Kidney epithelial cell (primary cell): ENCODE data around the gene LGR5. TPM values are rescaled to one million over a fixed set of nuclear protein-coding genes. Genes with fewer than 3 reads are reported as not detected.

Source experiments
- DNase-seq: peaks from one replicate; pipeline ENCODE4 v3.0.0-alpha.2; 2010; ENCODE audit warnings: low read depth
- H3K27me3 ChIP-seq: 2 replicates; pipeline ENCODE4 v1.6.0; 2011; ENCODE audit warnings: low read length; ENCODE audit not compliant: control insufficient read depth, insufficient read depth
- H3K36me3 ChIP-seq: 2 replicates; pipeline ENCODE4 v1.5.1; 2011; ENCODE audit warnings: low read length; ENCODE audit not compliant: control insufficient read depth, insufficient read depth
- H3K4me3 ChIP-seq: 2 replicates; pipeline ENCODE4 v1.5.1; 2011; ENCODE audit warnings: low read depth, mild to moderate bottlenecking, control low read depth, low read length
- CTCF ChIP-seq: IDR thresholded peaks from 2 replicates; pipeline ENCODE4 v1.5.1; 2011; ENCODE audit warnings: mild to moderate bottlenecking, moderate library complexity, low read length, control low read depth, inconsistent platforms; ENCODE audit not compliant: insufficient read depth, poor library complexity, severe bottlenecking
- total RNA-seq: library from RNA; depleted of rRNA; stranded (reverse); fragments of >200 nt; gene quantifications from 2 replicates; pipeline ENCODE4 v1.2.3, GENCODE V29; 2015

LGR5 gene
- total RNA-seq, 1 donor from 2014 or later: not detected

GRCh38 chr12:71576496-71576895, 136.9 kb downstream of the LGR5 start:
- TF ChIP-seq CTCF: no peak
- no peaks in the 10 kb centered on the region for H3K27me3 ChIP-seq
- H3K36me3 ChIP-seq: no peaks in the 10 kb centered on the region
- DNase-seq: no peak
- no peak overlapping the region for H3K4me3 ChIP-seq

- Histone ChIP-seq H3K36me3 (no peaks in the 10 kb centered on the region), H3K27me3 (no peaks in the 10 kb centered on the region)
- no peak for DNase-seq
Observed at GRCh38 chr12:71578694-71579258, 139.2 kb downstream of the LGR5 start.

GRCh38 chr12:71581206-71581605, 141.6 kb downstream of the LGR5 start:
- Histone ChIP-seq H3K36me3 (no peaks in the 10 kb centered on the region), H3K27me3 (no peaks in the 10 kb centered on the region), H3K4me3 (no peak overlapping the region)
- TF ChIP-seq CTCF: no peak
- peak; percentile 44 for DNase-seq

More at GRCh38 chr12:71578694-71579258, 139.2 kb downstream of the LGR5 start:
- H3K4me3 ChIP-seq: no peak overlapping the region
- TF ChIP-seq CTCF: no peak

- no peaks in the 10 kb centered on the region for H3K36me3 ChIP-seq
- no peak overlapping the region for H3K4me3 ChIP-seq
- H3K27me3 ChIP-seq: no peaks in the 10 kb centered on the region
- no peak for DNase-seq
- TF ChIP-seq CTCF: no peak
Observed at GRCh38 chr12:71582925-71583324, 143.3 kb downstream of the LGR5 start.

GRCh38 chr12:71584356-71584755, 144.8 kb downstream of the LGR5 start:
- TF ChIP-seq CTCF: no peak
- Histone ChIP-seq H3K36me3 (no peaks in the 10 kb centered on the region), H3K4me3 (no peak overlapping the region), H3K27me3 (no peaks in the 10 kb centered on the region)
- no peak for DNase-seq

GRCh38 chr12:71585218-71585617, 145.6 kb downstream of the LGR5 start:
- no peak overlapping the region for H3K4me3 ChIP-seq
- H3K27me3 ChIP-seq: no peaks in the 10 kb centered on the region
- TF ChIP-seq CTCF: no peak
- no peaks in the 10 kb centered on the region for H3K36me3 ChIP-seq
- DNase-seq: no peak
